Astrocyte of the hippocampus (primary cell): ENCODE data around the gene RBP7.
"Not testable (repeated sequence)": the region's sequence is repeated elsewhere in the genome, so short reads cannot be mapped to it uniquely, and the experiment has no call there.

Source experiments
- DNase-seq: peaks from one replicate; pipeline ENCODE4 v3.0.0; 2011; ENCODE audit warnings: low read depth, low spot score

RBP7 gene

GRCh38 chr1:9996624-9997582 lies at the start of gene RBP7:
TSS of gene RBP7 (plus strand) at chr1:9997228. CDS start at chr1:9997259, 31 bp downstream.
- peak; percentile 30 for DNase-seq

GRCh38 chr1:9957726-9958125 lies 39.3 kb upstream of the RBP7 start:
- no peak for DNase-seq

GRCh38 chr1:9960011-9960410 lies 37.0 kb upstream of the RBP7 start:
- DNase-seq: no peak

GRCh38 chr1:9960706-9961562 lies 36.1 kb upstream of the RBP7 start:
- DNase-seq: peak; percentile 18

- DNase-seq: no peak
These were observed 12.8 kb upstream of the RBP7 start for GRCh38 chr1:9984253-9984652.

GRCh38 chr1:9985001-9985400 lies 12.0 kb upstream of the RBP7 start:
- DNase-seq: no peak

- DNase-seq: no peak
These were observed 7.3 kb upstream of the RBP7 start for GRCh38 chr1:9989773-9990172.

- no peak for DNase-seq
These were observed 6.1 kb upstream of the RBP7 start for GRCh38 chr1:9990944-9991343.

GRCh38 chr1:9992910-9993309 lies 4.1 kb upstream of the RBP7 start:
- DNase-seq: no peak

- no peak for DNase-seq
These were observed 3.4 kb upstream of the RBP7 start for GRCh38 chr1:9993561-9994075.

- DNase-seq: peak; percentile 70
These were observed 4.1 kb downstream of the RBP7 start for GRCh38 chr1:10001016-10001665.

- DNase-seq: not testable (repeated sequence)
These were observed 8.2 kb downstream of the RBP7 start for GRCh38 chr1:10005248-10005647.

- DNase-seq: peak; percentile 34
These were observed 10.1 kb downstream of the RBP7 start for GRCh38 chr1:10007169-10007568.

GRCh38 chr1:10014016-10014415 lies 17.0 kb downstream of the RBP7 start:
- DNase-seq: no peak

GRCh38 chr1:10019561-10019960 lies 22.5 kb downstream of the RBP7 start:
- peak; percentile 42 for DNase-seq

- no peak for DNase-seq
These were observed 23.1 kb downstream of the RBP7 start for GRCh38 chr1:10020086-10020485.

- not testable (repeated sequence) for DNase-seq
These were observed 23.6 kb downstream of the RBP7 start for GRCh38 chr1:10020678-10021077.

GRCh38 chr1:10021992-10022391 lies 25.0 kb downstream of the RBP7 start:
- not testable (repeated sequence) for DNase-seq

GRCh38 chr1:10022656-10023055 lies 25.6 kb downstream of the RBP7 start:
- DNase-seq: no peak

GRCh38 chr1:10025354-10025753 lies 28.3 kb downstream of the RBP7 start:
- no peak for DNase-seq

GRCh38 chr1:10027027-10027426 lies 30.0 kb downstream of the RBP7 start:
- DNase-seq: no peak
